Measurements from ENCODE around the gene RFX3.

The RFX3 gene

DNA sequence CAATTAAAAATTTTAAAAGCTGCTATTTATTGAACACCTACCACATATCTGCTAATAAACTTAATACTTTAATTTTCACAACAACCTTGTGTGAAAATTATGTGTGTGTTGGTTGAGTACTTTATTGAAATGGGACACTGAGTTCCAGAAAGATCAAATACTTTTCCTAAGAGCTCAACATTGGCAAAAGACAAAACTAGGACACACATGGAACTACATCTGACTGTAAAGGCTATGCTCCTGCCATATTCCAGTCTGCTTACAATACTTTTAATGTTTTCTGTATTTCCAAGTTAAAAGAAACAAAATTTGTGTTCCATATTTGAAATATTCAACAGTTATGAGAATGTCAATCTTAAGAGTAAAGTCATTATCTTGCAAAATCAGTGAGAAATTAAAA, 111.8 kb downstream of the RFX3 start:
- intact Hi-C loops (cut with DNase I; ENCODE audit: low total_unique reads) = no loop called here
- Histone ChIP-seq H3K27ac (no peak overlapping the region), H3K4me3 (no peak overlapping the region), H3K9me3 (no peaks in the 10 kb centered on the region), H3K4me1 (peaks cover 0 to 4% (median 0%) of the 10 kb centered on the region in 4 donors), H3K36me3 (no peaks in the 10 kb centered on the region), H3K27me3 (no peaks in the 10 kb centered on the region)
- no peak for DNase-seq
- no peak for TF ChIP-seq CTCF (IDR thresholded peaks at IDR 0.05)

- peaks cover 0 to 4% (median 0%) of the 10 kb centered on the region in 4 donors for H3K4me1 ChIP-seq
- intact Hi-C loops (cut with DNase I; ENCODE audit: low total_unique reads) = no loop called here
- no peak for TF ChIP-seq CTCF (IDR thresholded peaks at IDR 0.05)
Measured at GRCh38 chr9:3410461-3410860, 115.3 kb downstream of the RFX3 start.

GRCh38 chr9:3409453-3409852, 116.3 kb downstream of the RFX3 start:
- intact Hi-C loops (cut with DNase I; ENCODE audit: low total_unique reads) = no loop called here
- no peak for TF ChIP-seq CTCF (IDR thresholded peaks at IDR 0.05)
- no peak for DNase-seq
- H3K36me3 ChIP-seq = no peaks in the 10 kb centered on the region
- no peaks in the 10 kb centered on the region for H3K27me3 ChIP-seq
- H3K4me1 ChIP-seq = peaks cover 0 to 4% (median 0%) of the 10 kb centered on the region in 4 donors
- no peaks in the 10 kb centered on the region for H3K9me3 ChIP-seq
- no peak overlapping the region for H3K4me3 ChIP-seq
- H3K27ac ChIP-seq = no peak overlapping the region

More at GRCh38 chr9:3410461-3410860, 115.3 kb downstream of the RFX3 start:
- no peaks in the 10 kb centered on the region for H3K9me3 ChIP-seq
- no peak overlapping the region for H3K27ac ChIP-seq
- H3K27me3 ChIP-seq = no peaks in the 10 kb centered on the region
- H3K36me3 ChIP-seq = no peaks in the 10 kb centered on the region
- no peak overlapping the region for H3K4me3 ChIP-seq
- DNase-seq = no peak

DNA sequence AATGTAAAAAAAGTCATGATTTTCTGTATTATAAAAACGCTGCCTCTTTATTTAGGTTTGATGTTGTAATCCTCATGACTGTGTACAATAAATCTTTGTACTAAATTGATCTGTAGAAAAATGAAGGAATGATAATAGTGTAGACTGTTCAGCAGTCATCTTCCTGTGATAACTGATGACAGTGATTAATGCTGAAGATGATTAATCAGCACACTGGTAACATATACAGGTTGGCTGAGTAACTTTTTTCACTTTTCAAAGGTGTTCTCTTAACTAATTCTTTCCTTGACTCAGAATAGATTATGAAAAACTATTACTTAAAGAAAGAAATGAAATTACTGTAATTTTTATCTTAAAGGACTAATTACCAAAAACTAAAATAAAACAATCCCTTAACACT, 122.5 kb downstream of the RFX3 start:
- no peaks in the 10 kb centered on the region for H3K4me1 ChIP-seq
- no peak overlapping the region for H3K4me3 ChIP-seq
- no peak for DNase-seq
- intact Hi-C loops (cut with DNase I; ENCODE audit: low total_unique reads) = no loop called here
- H3K27ac ChIP-seq = no peak overlapping the region
- no peaks in the 10 kb centered on the region for H3K9me3 ChIP-seq
- TF ChIP-seq CTCF (IDR thresholded peaks at IDR 0.05) = no peak
- H3K27me3 ChIP-seq = no peaks in the 10 kb centered on the region
- H3K36me3 ChIP-seq = no peaks in the 10 kb centered on the region

DNA sequence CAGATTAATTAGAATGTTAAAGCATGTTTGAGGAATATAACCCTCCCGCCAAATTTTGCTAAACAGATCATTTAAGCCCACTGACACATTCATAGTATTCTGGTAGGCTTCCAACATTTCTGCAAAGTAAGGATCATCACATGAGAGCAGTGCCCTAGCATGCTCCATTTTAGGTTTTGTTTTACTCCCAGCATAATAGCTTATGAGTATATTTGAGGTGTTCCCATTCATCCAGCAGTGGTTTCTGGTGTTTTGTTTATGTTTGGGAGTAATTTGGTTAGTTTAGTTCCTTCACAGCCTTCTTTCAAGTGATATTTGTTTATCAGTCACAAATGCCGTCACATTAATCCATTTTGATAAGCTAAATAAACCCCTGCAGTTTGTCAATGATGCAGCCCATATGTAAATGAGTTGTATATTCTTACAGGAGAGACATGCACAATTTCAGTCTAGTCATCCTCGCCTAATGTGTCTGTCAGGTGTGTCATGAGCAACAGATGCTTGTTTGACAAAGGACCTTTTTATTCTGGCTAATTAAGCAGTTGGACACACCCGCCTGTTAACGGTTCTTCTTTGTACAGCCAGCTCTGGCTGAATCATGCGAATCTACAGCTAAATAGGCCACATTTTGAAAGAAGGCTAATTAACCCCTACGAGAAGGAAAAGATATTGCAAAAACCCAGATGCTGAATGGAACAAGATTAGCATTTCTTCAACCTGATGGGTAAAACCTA, 124.4 kb downstream of the RFX3 start:
- no peak for DNase-seq
- Histone ChIP-seq H3K27ac (no peak overlapping the region), H3K4me1 (no peaks in the 10 kb centered on the region)

More for the DNA sequence above, 124.4 kb downstream of the RFX3 start:
- no peaks in the 10 kb centered on the region for H3K27me3 ChIP-seq
- intact Hi-C loops (cut with DNase I; ENCODE audit: low total_unique reads) = no loop called here
- no peak for TF ChIP-seq CTCF (IDR thresholded peaks at IDR 0.05)
- no peak overlapping the region for H3K4me3 ChIP-seq
- no peaks in the 10 kb centered on the region for H3K36me3 ChIP-seq
- no peaks in the 10 kb centered on the region for H3K9me3 ChIP-seq
